HG02610 (cell line): ENCODE results near the gene HSF2BP.
"Not testable (repeated sequence)": the region's sequence is repeated elsewhere in the genome, so short reads cannot be mapped to it uniquely, and the experiment has no call there.

Experiments used
- ATAC-seq: cut with Tn5 transposase; IDR thresholded peaks from one replicate; pipeline ENCODE4 v1.9.1; 2021; ENCODE audit warnings: mild to moderate bottlenecking, moderate library complexity; ENCODE audit not compliant: unreplicated experiment

HSF2BP gene

DNA sequence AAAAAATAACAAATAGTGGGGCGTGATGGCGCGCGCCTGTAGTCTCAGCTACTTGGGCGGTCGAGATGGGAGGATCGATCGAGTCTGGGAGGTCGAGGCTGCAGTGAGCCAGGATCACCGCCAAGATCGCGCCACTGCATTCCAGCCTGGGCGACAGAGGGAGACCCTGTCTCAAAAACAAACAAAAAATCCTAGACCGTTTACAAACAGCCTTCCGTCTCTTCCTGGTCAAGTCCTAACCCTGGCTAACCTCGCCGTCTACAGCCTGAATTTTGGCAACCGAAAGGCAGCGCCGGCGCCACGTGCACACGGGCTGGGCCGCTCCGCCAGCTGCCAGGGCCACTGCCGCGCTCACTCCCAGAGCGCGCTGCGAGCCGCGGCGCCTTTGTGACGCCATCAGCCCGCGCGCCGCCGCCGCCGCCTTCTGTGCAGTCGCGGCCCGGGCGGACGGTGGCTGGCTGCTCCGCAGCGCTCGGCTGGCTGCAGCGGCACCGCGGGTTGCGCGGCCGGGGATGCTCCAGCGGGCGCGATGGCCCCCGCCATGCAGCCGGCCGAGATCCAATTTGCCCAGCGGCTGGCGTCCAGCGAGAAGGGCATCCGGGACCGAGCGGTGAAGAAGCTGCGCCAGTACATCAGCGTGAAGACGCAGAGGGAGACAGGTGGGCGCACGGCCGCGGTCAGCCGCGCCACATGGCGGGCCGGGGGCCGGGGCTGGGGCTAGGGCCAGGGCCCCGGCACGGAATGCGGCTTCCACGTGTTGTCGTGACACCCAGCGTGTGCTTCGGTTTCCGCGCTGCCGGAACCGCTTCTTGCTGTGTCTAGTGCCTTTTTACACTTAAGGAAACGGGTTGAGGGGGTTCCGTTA lies at the start of gene HSF2BP, which contains the start of gene RRP1B:
TSS of gene HSF2BP (minus strand) at position 353 of the 865 bp plus-strand sequence. CDS start 1,392 bp downstream, outside the sequence.
TSS of gene RRP1B (plus strand) at position 425 of the 865 bp plus-strand sequence. CDS start at position 530, 105 bp downstream.
- peak; percentile 59 for ATAC-seq

DNA sequence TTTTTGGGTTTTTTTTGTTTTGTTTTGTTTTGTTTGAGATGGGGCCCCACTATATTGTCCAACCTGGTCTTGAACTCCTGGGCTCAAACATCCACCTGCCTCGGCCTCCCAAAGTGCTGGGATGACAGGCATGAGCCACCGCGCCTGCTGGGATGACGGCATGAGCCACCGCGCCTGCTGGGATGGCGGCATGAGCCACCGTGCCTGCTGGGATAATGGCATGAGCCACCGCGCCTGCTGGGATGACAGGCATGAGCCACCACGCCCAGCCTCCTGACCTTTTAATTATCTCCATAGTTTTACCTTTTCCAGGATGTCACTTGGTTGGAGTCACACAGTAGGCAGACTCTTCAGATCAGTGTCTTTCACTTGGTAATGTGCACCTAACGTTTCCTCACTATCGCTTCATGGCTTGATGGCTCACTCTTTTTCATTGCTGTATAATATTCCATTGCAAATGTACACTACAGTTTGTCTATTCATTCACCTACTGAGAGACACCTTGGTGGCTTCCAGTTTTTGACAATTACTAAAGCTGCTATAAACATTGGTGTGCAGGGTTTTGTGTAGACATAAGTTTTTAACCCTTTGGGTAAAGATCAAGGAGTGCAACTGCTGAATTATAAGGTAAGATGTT lies 49.6 kb upstream of the HSF2BP start:
- ATAC-seq: no peak

DNA sequence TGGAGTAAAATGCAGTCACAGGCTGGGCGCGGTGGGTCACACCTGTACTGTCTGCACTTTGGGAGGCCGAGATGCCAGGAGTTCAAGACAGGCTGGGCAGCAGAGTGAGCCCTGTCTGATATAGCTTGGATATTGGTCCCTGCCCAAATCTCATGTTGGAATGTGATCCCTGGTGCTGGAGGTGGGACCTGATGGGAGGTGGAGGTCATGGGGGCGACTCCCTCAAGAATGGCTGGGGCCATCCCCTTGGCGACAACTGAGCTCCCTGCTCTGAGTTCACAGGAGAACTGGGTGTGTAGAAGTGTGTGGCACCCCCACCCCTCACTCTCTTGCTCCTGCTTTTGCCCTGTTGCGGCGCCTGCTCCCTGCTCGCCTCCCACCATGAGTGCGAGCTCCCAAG lies 48.2 kb upstream of the HSF2BP start:
- ATAC-seq: no peak

DNA sequence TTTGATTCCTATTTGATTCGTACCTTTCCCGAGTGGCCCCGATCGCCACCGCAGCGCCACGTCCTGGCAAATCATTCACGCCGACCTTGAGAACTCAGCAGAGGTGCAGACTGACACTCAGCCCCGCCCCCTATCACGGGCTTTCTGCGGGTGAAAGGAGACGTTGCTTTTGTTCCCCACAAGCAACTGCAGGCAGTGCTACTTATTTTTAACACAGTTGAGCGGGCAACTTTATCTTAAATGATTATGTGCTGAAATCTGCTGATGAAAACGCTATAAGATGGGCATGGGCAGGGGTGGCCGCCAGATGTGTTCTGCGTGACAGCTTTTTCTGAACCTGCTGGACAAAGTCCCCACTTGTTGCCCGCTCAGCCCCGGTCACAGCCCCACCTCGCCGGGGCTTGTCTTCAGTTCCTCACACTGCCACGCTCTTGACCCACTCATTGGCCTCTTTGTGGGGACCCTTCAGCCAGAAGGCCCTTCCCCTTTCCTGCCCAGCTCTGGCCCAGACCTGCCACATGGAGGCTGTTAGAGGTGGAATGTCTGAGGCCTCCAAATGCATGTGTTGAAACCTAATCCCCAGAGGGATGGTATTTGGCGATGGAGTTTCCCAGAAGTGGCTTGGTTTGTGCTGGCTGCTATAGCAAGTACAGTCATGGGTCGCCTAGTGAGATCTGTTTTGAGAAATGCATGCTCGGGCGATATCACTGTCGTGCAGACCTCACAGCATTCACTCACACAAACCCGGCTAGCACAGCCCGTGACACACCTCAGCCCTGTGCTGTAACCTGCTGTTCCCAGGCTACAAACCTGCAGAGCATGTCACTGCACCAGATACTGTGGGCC lies 44.0 kb upstream of the HSF2BP start:
- ATAC-seq: no peak

DNA sequence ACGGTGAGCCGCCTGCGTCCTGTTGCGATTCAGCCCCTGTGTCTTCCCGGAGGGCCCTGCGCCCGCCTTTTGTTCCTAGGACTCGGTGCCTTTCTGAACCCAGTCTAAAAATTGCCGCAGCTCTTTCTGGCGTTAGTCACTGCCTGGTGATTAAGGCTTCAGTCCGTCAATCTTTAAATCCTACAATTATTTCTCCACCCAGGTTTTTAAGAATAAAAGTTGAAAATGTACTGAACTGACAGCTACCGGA lies 43.4 kb upstream of the HSF2BP start:
- ATAC-seq: no peak

DNA sequence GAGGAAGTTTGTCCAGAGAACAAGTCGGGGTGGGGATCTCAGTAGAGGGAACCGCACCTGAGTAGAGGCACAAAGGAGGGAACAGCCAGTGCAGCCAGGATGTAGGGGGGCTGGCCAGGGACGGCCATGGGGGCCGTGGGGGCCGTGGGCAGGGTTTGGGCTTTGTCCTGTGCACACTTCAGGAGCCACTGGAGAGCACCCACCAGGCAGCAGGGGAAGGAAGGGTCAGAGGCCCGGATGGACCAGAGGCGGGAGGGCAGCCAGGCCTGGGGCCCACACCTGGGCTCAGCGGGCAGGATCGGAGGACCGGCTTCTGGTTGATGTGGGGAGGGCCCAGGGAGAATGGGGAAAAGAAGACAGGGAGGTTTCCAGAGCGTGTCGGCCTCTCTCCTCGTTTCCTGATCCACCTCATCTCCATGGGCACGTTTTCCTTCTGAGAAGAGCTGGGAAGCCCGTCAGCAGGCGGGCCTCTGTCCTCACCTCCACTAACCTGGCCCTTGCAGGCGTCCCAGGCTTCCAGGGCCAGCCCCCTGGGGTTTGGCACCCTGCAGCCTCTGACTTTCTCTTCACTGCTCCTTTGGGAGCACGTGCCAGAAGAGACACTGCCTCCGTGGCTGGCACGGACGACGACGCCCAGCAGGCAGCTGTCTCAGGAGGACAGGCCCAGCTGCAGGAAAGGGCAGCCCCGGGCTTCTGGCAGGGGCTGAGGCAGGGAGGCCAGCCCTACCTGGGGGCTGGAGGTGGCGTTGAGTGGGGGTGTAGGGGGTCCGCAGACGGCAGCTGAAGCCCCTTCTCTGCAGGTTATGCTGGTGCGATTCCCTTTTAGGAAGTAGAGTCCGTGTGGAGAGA lies 42.9 kb upstream of the HSF2BP start:
- no peak for ATAC-seq

DNA sequence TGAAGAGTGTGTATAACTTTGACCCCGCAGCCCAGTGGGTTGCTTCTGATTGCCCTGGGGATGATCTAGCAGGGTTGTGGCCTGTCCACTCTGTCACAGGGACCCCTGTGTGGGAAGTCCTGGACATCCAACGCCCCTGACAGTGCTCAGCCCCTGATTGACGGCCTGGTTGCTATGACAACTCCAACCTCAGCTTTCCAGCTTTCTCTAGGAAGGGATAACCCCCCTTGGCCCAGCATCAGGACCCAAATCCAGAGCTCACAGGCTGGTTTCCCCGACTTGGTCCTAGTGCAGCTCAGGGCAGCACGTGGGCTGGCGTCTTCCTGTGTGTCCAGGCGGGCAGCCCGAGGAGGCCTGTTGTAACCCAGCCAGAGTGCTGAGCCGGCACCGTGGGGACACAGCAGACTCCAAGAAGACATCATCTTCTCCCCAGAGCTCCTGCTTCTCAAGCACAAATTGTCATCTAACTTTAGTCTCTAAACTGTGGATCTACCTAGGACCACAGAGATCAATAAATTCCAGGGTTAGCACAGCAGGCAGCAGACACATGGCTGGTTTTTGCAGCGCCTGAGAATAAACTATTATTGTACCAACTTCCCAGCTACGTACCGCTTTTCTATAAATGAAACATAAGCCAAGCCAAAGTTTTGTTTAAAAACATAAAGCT lies 40.8 kb upstream of the HSF2BP start:
- no peak for ATAC-seq

DNA sequence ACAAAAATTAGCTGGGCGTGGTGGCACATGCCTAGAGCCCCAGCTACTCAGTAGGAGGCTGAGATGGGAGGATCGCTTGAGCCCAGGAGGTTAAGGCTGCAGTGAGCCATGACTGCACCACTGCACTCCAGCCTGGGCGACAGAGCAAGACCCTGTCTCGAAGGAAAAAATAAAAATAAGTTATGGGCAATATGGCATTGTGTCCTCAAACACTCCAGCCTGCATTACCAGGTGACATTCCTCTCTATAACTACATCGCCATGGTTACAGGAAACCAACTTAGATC lies 40.1 kb upstream of the HSF2BP start:
- not testable (repeated sequence) for ATAC-seq

DNA sequence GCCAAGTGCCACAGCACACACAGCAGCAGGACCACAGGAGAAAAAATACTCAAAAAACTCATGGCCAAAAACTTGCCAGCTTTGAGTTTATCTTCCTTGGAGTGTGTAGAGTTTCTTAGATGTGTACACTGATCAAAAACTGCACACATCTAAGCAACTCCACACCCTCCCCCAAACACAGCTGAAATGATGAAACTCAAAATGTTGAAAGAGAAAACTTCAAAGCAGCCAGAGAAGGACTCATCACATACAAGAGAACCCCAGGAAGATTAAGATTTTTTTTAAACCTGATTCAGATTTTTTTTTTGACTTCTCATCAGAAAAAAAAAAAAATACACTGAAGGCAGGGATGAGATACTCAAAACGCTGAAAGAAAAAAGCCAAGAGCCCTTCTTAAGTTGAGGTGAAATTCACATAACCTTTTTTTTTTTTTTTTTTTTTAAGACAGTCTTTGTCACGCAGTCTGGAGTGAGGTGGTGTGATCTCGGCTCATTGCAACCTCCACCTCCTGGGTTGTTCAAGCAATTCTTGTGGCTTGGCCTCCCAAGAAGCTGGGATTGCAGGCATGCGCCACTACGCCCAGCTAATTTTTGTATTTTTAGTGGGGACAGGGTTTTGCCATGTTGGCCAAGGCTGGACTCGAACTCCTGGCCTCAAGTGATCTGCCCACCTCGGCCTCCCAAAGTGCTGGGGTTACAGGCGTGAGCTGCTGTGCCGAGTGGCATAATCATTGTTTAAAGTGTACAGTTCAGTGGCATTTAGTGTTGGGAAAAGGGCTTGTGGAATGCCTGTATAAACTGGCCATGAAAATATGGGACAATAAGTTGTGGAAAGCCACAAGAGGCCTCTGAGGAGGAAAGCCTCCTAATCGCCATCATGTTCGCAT lies 38.7 kb upstream of the HSF2BP start:
- ATAC-seq: no peak

DNA sequence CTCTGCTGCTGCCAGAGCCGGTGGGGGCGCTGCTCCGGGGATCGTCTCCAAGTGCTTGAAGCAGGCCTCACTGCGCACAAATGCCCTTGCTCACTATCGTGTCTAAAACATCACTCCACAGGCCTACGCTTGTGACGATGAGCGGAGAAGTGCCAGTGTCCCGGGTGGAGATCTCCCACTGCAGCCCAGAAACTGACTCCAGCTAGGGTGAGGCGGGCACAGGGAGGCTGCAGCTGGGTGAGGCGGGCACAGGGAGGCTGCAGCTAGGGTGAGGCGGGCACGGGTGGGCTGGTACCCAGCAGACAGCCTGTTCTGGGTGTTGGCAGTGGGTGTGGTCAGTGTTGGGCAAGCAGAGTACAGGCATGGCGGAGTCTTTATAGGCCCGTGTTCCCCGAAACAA lies 36.9 kb upstream of the HSF2BP start:
- ATAC-seq: no peak

DNA sequence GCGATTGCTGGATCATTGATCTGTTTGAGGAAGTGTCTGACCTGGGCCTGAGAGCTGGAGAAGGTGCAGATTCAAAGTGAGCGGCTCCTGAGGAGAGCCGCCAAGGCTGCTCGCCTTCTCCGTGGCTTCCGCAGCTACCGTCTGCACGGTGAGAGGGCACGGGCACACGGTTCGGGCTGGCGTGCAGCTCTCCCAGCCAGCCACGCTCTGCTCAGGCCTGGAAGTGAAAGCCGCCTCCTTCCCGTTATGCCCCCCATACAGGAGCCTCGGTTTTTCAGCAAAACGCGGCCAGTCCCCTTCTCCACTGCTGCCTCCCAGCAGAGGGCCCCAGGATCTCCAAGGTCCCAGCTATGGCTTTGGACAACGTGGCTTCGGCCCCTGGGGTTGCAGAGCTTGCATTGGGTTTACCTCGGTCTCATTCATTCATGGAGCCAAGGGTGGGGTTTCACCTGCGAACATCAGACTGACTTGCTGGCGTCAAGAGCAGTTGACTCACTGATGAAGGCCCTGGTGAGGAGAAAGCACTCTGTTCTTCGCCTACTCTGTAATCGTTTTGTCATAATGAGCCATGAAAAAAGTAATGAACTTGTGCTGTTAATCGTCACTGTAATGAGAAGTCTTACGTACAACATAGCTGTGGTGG lies 35.3 kb upstream of the HSF2BP start:
- no peak for ATAC-seq

DNA sequence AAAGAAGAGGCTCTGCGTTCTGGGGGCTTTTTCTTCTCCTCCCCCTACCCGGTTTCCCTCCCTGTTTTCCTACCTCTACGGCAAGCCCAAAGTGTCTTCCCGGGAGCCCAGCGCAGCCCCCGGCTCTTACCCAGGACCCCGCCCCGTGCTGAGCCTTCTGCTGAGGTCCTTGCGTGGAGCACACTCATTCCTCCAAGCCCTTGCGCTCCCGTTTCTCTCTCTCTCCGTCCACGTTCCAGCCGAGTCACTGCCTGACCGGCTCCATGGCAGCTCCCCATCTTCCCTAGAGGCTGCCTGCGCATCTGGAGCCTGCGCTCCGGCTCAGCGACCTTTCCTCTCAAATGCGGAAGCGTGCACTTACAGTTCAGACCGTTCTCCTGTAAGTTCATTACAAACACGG lies 34.7 kb upstream of the HSF2BP start:
- ATAC-seq: no peak

DNA sequence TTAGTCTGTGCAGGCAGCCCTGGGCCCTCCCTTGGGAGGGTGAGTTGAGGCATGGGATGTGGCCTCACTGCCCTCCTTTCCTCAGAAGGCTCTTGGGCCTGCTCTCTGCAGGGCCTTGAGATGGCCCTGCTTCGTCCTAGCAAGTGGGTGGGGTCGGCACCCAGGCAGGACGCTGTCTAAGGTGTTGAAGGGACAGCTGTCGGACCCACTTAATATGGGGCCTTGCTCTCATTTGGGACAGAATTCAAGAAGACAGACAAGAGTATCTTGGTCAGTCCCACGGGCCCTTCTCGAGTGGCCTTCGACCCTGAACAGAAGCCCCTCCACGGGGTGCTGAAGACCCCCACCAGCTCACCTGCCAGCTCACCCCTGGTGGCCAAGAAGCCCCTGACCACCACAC lies 33.7 kb upstream of the HSF2BP start:
- ATAC-seq: no peak

DNA sequence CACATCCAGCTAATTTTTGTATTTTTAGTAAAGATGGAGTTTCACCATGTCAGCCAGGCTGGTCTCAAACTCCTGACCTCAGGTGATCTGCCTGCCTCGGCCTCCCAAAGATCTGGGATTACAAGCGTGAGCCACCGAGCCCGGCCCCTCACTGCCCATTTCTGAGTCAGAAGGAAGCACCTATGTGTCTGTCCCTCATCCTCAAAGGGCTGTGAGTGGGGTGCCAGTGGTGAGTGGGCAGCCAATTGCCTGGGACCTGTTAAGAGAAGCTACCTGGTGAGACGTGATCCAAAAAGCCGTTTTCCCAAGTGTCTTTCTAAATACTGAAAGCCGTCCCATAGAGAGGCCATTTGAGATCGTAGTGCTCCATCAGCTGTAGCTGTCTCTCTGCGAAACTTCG lies 32.5 kb upstream of the HSF2BP start:
- no peak for ATAC-seq

DNA sequence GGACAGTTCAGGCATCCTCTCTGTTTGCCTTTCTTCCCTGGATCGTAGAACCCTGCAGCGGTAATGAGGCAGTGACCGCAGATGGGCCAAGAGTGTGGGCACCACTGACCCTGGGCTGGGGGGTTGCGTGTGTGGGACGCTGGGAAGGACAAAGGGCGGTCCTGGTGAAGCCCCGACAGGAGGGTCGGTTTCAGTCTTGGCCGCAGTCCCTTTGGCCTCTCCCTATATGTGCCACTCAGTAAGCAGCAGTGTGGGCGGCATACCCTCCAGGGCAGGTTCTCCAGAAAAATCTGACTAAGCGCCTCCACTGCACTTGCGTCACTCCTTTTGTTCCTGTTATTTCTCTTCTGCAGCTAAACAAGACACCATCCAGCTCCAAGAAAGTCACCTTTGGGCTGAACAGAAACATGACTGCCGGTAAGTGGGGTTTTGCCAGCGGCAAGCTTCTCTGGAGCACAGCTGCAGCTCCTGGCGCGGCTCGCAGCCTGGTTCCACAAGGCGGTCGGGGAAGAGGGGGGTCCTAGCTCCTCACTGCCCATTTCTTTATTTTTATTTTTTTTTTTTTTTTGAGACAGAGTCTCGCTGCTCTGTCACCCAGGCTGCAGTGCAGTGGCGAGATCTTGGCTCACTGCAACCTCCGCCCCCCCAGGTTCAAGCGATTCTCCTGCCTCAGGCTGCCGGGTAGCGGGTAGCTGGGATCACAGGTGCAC lies 32.0 kb upstream of the HSF2BP start:
- ATAC-seq: no peak

DNA sequence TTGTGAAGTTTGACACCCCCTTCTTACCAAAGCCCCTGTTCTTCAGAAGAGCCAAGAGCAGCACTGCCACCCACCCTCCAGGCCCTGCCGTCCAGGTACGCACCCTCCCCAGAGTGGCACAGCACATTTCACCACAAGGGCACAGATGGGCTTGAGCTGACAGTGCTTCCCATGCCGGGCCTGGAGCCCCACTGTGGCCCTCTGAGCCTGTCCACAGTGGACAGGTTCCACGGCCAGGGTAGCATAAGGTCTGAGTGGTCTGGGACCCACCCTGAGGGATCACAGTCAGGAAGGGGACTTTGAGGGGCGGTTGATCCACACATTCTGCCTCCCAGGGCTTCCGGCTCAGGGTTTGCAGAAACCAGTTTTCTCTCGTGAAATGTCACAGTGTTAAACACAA lies 31.1 kb upstream of the HSF2BP start:
- no peak for ATAC-seq

DNA sequence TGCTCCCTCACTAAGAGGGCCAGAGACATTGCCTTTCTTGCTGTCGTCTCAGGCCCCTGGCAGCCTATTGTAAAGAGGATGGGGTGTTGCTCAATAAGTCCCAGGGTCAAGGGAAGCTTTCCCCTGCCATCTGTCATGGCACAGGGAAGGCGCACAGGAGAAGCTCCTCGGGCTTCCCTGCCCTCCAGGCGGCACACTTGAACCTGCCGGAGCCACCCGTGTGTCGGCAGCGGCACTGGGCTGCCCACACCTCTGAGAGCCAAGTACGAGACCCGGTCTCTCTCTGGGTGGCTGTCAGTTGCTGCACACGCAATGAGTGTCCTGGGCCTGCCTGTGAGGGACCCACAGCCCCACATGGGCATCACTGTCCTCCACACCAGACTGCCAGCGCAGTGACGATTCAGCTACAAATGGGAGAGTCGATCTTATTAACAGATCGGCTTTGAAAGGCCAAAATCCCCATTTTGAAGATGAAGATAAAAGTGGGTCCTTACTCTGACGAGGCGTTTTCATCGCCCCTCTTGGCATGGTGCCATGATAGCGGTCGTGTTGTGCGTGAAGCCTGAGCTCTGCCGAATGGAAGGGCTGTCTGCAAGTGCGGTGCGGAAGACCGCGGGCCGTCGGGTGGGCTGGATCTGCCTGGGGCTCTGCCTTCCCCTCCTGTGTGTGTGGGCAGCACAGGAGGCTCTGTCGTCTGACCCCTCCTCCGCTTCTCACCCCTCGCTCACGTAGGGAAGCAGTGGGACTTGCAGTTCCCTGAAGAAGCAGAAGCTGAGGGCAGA lies 30.5 kb upstream of the HSF2BP start:
- no peak for ATAC-seq

DNA sequence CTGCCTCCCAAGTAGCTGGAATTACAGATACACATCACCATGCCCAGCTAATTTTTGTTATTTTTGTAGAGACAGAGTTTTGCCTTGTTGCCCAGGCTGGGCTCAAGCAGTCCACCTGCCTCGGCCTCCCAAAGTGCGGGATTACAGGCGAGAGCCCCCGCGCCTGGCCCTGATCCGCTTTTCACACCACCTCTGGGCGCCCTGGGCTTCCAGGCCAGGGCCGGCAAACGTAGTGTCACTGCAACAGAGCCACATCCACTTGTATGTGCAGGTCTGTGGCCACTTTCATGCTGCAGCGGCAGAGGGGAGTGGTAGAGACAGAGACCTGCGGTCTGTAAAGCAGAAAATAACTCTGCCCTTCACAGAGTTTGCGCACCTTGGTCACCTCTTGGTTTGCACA lies 29.6 kb upstream of the HSF2BP start:
- ATAC-seq: no peak
